ENCODE results near the gene ARGLU1. TPM values are rescaled to one million over a fixed set of nuclear protein-coding genes. Genes with fewer than 3 reads are reported as not detected.

Gene ARGLU1
- polyA plus RNA-seq, 1 experiment = 25.6 TPM

DNA sequence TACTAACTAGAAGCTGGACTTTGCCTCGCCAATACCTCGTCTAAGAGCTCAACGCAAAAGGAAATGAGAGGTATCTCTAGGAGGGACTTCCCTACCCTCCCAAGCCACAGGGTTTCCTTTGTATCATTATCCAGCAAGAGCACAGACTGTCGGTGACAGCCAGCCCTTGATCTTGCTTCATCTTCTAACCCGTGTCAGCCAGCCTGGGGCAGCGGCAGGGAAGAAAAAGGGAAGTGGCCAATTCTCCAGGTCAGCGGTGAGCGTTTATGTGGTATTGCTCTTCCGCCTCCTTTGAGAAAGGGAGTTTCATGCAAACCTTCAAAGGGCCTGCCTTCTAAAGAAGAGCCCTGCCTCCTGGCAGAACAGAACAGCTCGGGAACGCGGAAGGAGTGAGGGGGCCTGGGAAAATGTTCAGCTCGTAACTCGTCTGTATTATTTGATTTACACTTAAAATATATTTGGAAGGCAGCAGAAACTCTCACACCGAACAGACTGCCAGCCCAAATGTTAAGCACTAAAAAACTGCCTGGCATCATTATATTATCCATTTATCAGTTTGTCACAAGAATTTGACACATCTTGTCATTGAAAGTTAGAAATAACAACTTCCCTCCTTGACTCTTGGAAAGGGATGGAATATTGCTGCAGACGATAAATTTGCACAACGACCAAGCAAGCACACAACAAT is 74.3 kb downstream of the ARGLU1 start:
- ChIA-PET CTCF (interaction anchor here (1.1 to 1.5 kb wide), 2 partner anchors 7 to 20 kb away, joined by 3 read pairs; no protein-coding TSS in a partner anchor), POLR2A (no interaction called here)
- Histone ChIP-seq H3K4me3 (ENCODE audit: low read depth, low read length) (no peak overlapping the region), H3K27me3 (ENCODE audit: control insufficient read depth, insufficient read depth, low read length) (no peaks in the 10 kb centered on the region), H3K36me3 (ENCODE audit: control insufficient read depth, insufficient read depth, low read length) (peaks cover 17% of the 10 kb centered on the region)
- TF ChIP-seq CTCF (IDR thresholded peaks at IDR 0.05; ENCODE audit: insufficient read depth, low read depth, low read length) = no peak
- DNase-seq (ENCODE audit: low read depth) = no peak

DNA sequence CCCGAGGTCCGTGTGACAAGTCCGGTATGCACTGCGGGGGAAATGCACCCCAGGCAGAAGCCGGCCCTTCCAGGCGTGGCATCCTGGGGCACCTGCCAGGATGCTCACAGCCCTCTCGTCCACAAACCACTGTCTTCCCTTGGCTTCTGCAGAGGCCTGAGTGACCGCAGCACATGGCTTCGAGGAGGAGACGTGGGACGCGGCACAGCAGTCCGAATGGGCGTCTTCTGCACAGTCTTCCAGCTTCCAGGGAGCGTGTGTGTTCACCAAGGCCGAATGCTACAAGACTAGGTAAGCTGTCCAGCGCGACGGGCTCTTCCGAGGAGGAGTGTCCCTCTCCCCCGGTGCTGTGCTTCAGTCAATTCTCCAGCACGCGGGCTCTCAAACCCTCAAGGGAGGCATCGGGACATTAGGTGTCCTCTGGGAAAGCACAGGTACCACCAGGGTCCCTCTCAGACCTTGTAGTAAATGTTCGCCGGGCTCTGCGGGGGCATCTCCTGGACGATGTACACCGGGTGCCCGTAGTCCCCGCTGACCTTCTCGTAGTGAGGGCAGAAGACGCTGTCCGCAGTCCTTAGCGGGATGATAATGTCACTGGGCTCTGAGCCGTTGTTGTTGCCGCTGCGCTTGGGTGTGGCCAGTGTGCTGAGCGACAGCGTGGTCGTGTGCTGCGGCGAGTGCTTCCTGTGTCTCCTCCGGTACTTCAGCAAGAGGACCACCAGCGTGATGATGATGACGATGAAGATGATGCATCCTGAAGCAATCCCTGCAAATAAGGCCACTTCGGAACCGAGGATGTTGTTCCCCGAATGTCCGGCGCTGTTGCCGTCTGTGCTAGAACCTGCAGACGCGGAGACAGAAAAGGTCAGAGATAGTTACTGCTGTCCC is 75.1 kb downstream of the ARGLU1 start:
- Histone ChIP-seq H3K36me3 (ENCODE audit: control insufficient read depth, insufficient read depth, low read length) (peaks cover 17% of the 10 kb centered on the region), H3K4me3 (ENCODE audit: low read depth, low read length) (no peak overlapping the region), H3K27me3 (ENCODE audit: control insufficient read depth, insufficient read depth, low read length) (no peaks in the 10 kb centered on the region)
- no peak for TF ChIP-seq CTCF (IDR thresholded peaks at IDR 0.05; ENCODE audit: insufficient read depth, low read depth, low read length)
- DNase-seq (ENCODE audit: low read depth) = no peak
- ChIA-PET CTCF (no interaction called here), POLR2A (no interaction called here)

- ChIA-PET CTCF (no interaction called here), POLR2A (no interaction called here)
- TF ChIP-seq CTCF (IDR thresholded peaks at IDR 0.05; ENCODE audit: insufficient read depth, low read depth, low read length) = no peak
- Histone ChIP-seq H3K27me3 (ENCODE audit: control insufficient read depth, insufficient read depth, low read length) (no peaks in the 10 kb centered on the region), H3K4me3 (ENCODE audit: low read depth, low read length) (no peak overlapping the region), H3K36me3 (ENCODE audit: control insufficient read depth, insufficient read depth, low read length) (peaks cover 17% of the 10 kb centered on the region)
- DNase-seq (ENCODE audit: low read depth) = no peak
These were observed 75.9 kb downstream of the ARGLU1 start for GRCh38 chr13:106491928-106492587.

Other genes with a start within 250 kb of the ARGLU1 start
- gene EFNB2, start 32.5 kb downstream of the ARGLU1 start, polyA plus RNA-seq (2011; rRNA removed) = 17.1 and 19.4 TPM in 2 replicates